IPS DF 6.9 (cell line): ENCODE data around the gene SPPL2B.
A peak's percentile ranks its signal among the peaks of the same experiment; 100 is the strongest.

ENCODE experiments used
- DNase-seq: peaks from one replicate; pipeline ENCODE4 v3.0.0-alpha.2; 2013; ENCODE audit warnings: low read depth, low spot score
- H3K27ac ChIP-seq: one replicate; pipeline ENCODE4 v1.5.1; 2013; ENCODE audit warnings: low read length, control low read depth
- H3K27me3 ChIP-seq: 2 replicates; pipeline ENCODE4 v1.6.1; 2013; ENCODE audit warnings: mild to moderate bottlenecking, low read length; ENCODE audit not compliant: control insufficient read depth, insufficient read depth
- H3K36me3 ChIP-seq: 2 replicates; pipeline ENCODE4 v1.6.1; 2013; ENCODE audit warnings: low read length; ENCODE audit not compliant: control insufficient read depth, insufficient read depth
- H3K4me1 ChIP-seq: 2 replicates; pipeline ENCODE4 v1.6.1; 2013; ENCODE audit warnings: low read length; ENCODE audit not compliant: control insufficient read depth, insufficient read depth
- H3K4me3 ChIP-seq: 2 replicates; pipeline ENCODE4 v1.5.1; 2013; ENCODE audit warnings: mild to moderate bottlenecking, low read length
- H3K9me3 ChIP-seq: 2 replicates; pipeline ENCODE4 v1.6.1; 2013; ENCODE audit warnings: low read length, inconsistent platforms; ENCODE audit not compliant: control insufficient read depth, insufficient read depth
- WGBS: extraction: QIAGEN DNeasy Blood & Tissue Kit; methylation state at CpG from one replicate; pipeline ENCODE4 v1.1.7; 2013; ENCODE audit warnings: mixed read lengths, missing lambda C conversion rate; ENCODE audit not compliant: insufficient read length, insufficient coverage; 5-methylcytosine and 5-hydroxymethylcytosine counted together

The SPPL2B gene

DNA sequence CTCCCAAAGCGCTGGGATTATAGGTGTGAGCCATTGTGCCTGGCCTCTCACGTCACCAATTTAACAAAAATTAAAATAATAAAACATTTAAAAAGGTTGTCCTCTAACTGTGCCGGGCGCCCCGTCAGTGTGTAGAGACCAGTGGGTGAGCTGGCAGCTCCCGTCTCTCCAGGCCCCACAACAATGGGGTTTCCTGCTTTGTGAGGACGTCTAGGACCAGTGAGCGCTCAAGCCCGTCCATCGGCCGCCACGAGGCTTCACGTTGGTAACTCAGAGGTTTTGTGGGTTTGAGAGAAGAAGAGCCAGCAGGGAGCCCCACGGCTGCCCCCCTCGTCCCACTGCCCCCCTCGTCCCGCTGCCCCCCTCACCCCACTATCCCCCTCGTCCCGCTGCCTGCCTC, 4.8 kb upstream of the SPPL2B start:
- no CpG with 5 or more reads among the region's 19 CpGs for WGBS
- Histone ChIP-seq H3K4me1 (peaks cover 2% of the 10 kb centered on the region; the same call in 1 of the 2 replicates), H3K27me3 (no peaks in the 10 kb centered on the region), H3K27ac (no peak overlapping the region), H3K4me3 (no peak overlapping the region), H3K36me3 (peaks cover 18% of the 10 kb centered on the region; the same call in 1 of the 2 replicates), H3K9me3 (no peaks in the 10 kb centered on the region)
- DNase-seq: no peak

DNA sequence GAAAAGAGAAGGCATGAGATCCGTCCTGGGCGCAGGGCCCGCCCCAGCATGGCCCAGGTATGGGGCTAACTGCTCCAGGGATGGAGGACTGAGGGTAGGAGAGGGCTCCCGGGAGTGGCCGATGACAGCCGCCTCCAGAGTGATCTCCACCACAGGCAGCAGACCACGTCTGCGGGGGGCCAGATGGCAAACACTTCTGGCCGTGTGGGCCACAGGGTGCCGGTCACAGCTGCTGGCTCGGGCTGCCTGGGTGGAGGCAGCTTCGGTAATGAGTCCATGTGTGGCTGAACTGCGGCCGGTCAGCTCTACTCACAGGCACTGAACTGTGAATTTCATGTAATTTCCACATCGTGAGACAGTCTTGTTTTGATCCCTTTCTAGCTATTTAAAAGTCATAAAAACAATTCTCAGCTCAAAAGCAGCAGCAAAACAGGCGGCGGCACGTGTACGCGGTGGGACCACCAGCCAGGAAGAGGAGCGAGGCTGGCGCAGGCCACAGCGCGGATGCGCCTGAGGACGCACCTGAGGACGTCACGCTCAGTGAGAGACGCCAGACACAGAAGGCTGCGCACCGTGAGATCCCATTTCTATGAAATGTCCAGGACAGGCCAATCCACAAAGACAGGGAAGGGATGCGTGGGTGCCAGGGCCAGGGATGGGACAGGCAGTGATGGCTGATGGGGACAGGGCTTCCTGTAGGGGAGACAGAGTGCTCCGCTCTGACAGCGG, 4.1 kb upstream of the SPPL2B start:
- H3K27ac ChIP-seq: no peak overlapping the region

DNA sequence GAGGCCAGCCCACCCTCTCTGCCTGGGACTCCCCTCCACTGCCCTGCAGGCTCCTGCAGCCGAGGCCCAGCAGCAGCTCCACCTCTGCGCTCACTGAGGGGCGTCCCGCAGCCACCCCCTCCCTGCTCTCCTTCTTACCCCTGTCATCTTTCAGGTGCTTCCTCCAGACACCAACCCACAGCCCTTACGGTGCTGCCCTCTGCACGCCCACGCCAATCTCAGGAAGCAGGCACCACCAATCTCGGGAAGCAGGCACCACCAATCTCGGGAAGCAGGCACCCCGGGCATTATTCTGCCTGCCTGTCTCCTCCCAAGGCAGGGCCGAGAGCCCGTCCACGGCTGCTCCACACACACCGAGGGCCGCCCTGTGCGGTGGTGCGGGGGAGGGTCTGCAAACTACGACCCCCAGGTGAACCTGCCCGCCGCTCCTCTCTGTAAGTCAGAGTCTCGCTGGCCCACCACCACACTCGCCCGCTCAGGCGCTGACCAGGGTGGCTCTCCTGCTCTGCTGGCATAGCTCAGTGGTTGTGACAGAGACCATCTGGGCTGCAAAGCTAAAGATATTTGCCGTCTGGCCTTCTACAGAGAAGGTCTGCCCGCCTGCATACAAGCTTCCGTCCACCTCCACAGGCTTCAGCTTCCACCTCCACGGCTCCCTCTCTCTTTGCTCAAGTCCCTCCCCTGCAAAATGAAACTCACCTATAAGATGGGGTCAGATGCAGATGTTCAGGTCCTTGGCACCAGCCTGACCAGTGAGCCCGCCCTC, 3.0 kb upstream of the SPPL2B start:
- no peaks in the 10 kb centered on the region for H3K9me3 ChIP-seq
- H3K4me1 ChIP-seq: peaks cover 2% of the 10 kb centered on the region; the same call in 1 of the 2 replicates
- H3K4me3 ChIP-seq: no peak overlapping the region
- DNase-seq: no peak
- peaks cover 18% of the 10 kb centered on the region; the same call in 1 of the 2 replicates for H3K36me3 ChIP-seq
- H3K27me3 ChIP-seq: no peaks in the 10 kb centered on the region
- WGBS: no CpG with 5 or more reads among the region's 29 CpGs
- H3K27ac ChIP-seq: no peak overlapping the region

More for the DNA sequence above, 4.1 kb upstream of the SPPL2B start:
- no CpG with 5 or more reads among the region's 34 CpGs for WGBS
- peaks cover 2% of the 10 kb centered on the region; the same call in 1 of the 2 replicates for H3K4me1 ChIP-seq
- H3K36me3 ChIP-seq: peaks cover 18% of the 10 kb centered on the region; the same call in 1 of the 2 replicates
- H3K4me3 ChIP-seq: no peak overlapping the region
- H3K9me3 ChIP-seq: no peaks in the 10 kb centered on the region
- H3K27me3 ChIP-seq: no peaks in the 10 kb centered on the region
- no peak for DNase-seq

DNA sequence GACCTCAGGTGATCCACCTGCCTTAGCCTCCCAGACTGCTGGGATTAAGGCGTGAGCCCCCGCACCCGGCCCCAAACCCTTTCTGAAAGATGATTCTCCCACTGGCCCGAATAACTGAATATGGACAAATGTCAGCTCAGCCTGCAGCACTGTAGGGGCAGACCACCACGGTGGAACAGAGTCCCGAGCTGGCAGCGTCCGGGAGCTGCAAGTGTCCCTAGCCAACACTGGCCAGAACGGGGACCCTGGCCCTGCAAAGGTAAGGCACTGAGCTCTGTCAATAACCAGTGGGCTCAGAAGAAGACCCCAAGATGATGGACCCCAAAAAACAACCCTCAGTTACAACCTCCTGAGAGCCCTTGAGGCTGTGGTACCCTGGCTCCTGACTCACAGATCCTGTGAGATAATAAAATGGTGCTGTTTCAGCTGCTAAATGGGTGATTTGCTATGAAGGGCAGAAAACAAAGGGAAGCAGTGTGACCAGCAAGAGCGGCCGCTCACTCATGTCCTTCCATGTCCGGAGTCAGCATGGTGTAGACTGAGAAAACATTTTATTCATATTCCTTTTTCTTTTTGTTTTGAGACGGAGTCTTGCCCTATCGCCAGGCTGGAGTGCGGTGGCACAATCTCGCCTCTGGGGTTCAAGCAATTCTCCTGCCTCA, 1.7 kb upstream of the SPPL2B start:
- WGBS: no CpG with 5 or more reads among the region's 16 CpGs
- Histone ChIP-seq H3K27ac (no peak overlapping the region), H3K4me3 (no peak overlapping the region), H3K36me3 (peaks cover 18% of the 10 kb centered on the region; the same call in 1 of the 2 replicates), H3K9me3 (no peaks in the 10 kb centered on the region), H3K4me1 (peaks cover 5% of the 10 kb centered on the region), H3K27me3 (no peaks in the 10 kb centered on the region)
- DNase-seq: no peak

DNA sequence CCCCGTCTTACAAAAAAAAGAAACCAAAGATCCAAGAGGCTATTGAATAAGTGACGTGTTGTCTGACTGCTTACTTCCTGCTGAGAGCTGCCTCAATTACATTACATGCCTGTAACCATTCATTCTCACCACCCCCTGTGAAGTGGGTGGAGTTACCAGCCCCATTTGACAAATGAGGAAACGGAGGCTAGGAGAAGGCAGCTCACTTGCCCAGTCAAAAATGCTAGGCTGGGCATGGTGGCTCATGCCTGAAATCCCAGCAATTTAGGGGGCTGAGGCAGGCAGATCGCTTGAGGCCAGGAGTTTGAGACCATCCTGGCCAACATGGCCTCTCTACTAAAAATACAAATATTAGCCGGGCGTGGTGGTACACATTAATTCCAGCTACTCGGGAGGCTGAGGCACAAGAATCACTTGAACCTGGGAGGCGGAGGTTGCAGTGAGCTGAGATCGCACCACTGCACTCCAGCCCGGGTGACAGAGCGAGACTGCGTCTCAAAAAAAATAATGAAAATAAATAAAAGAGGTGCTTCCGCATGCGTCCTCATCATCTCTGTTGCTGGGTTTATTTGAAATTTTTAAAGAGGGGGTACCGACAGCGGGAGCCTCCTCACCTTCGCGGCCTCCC, 597 bp upstream of the SPPL2B start:
- no CpG with 5 or more reads among the region's 18 CpGs for WGBS
- Histone ChIP-seq H3K27ac (no peak overlapping the region), H3K36me3 (peaks cover 18% of the 10 kb centered on the region; the same call in 1 of the 2 replicates), H3K27me3 (no peaks in the 10 kb centered on the region), H3K9me3 (no peaks in the 10 kb centered on the region), H3K4me3 (peak overlapping the region; percentile 80), H3K4me1 (peaks cover 7% of the 10 kb centered on the region)
- DNase-seq: no peak

DNA sequence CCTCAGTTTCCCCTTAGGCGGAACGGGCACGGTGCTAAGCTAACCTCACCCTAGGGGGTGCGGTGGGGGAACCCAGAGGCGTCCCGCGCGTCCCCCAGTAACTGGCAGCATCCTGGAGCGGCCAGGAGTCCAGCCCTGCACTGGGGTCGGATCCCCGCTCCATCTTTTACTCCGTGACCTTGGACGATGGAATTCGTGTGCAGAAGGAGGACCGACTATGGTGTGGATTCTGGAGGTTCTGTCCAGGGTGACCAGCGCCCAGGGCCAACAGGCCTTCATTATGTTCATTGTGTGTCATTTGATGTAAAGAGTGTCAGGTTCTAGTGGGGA, 630 bp downstream of the SPPL2B start:
- H3K36me3 ChIP-seq: peaks cover 15% of the 10 kb centered on the region; the same call in 1 of the 2 replicates
- peaks cover 7% of the 10 kb centered on the region for H3K4me1 ChIP-seq
- no peak overlapping the region for H3K27ac ChIP-seq
- no peak for DNase-seq
- H3K4me3 ChIP-seq: peak overlapping the region; percentile 80; the same call in 1 of the 2 replicates
- H3K9me3 ChIP-seq: no peaks in the 10 kb centered on the region
- WGBS: no CpG with 5 or more reads among the region's 16 CpGs
- no peaks in the 10 kb centered on the region for H3K27me3 ChIP-seq

DNA sequence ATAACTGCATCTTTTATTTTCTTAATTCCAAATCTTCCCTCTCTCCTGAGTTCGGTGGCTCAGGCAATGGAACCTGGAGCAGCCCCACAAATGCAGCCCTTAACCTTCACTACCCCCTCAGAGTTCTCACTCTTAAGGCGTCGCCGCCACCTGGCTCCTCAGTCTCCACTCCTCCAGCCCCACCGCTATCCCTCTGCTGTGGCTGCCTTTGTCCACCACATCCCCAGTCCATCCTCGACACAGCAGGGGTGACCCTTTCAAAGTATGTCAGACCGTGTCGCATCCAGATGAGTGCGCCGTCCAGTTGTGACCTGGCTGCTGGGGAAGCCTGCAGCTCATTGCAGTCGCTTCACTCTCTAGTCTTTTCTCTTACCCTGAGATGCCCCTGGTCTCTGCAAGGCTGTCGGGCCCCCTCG, 1.0 kb downstream of the SPPL2B start:
- H3K27ac ChIP-seq: no peak overlapping the region

DNA sequence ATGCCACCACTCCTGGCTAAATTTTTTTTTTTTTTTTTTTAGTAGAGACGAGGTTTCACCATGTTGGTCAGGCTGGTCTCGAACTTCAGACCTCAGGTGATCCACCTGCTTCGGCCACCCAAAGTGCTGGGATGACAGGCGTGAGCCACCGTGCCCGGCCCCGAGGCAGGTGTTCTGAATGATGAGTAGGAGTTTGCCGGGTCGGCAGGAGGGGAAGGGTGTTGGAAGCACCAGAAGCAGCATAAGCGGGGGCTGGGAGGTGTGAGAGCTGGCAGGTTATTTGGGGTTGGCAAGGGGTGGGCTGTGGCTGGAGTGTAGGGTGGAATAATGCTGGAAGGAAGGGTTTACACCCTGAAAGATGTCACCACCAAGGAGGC, 1.8 kb downstream of the SPPL2B start:
- Histone ChIP-seq H3K4me3 (no peak overlapping the region), H3K27ac (no peak overlapping the region)

More for the DNA sequence above, 1.0 kb downstream of the SPPL2B start:
- H3K9me3 ChIP-seq: no peaks in the 10 kb centered on the region
- H3K4me3 ChIP-seq: no peak overlapping the region; the same call in 1 of the 2 replicates
- no CpG with 5 or more reads among the region's 13 CpGs for WGBS
- H3K36me3 ChIP-seq: peaks cover 12% of the 10 kb centered on the region; the same call in 1 of the 2 replicates
- peaks cover 7% of the 10 kb centered on the region for H3K4me1 ChIP-seq
- no peaks in the 10 kb centered on the region for H3K27me3 ChIP-seq
- DNase-seq: no peak

DNA sequence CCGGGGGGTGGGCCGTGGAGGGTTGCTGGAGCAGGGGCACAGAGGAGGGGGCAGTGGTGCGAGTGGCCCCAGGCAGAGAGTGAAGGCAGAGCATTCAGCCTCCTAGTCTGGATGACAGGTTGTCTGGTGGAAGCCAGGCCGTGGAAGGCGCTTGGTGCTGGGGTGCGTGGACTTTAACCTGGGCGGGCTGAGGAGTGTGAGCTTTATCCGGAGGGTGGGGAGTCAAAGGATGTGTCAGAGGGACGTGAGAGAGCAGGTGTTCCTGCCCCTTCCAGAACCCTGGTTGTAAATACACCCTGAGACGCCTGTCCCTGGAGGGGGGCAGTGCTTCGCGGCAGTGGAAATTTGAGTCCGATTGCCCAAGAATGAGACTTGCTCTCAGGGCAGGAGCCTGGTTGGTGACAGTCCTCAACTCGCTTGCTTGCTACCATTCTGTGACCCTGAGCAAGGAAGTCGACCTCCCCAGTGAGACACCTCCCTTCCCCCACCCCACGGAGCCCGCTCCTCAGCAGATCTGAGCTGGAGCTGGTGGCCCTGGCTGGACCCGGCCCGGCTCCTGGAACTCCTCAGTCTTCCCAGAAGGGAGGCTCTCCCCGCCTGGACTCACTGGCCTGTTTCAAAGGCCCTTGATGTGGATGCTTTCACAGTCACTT, 2.3 kb downstream of the SPPL2B start:
- Histone ChIP-seq H3K4me1 (peaks cover 7% of the 10 kb centered on the region), H3K9me3 (no peaks in the 10 kb centered on the region), H3K4me3 (no peak overlapping the region), H3K27me3 (no peaks in the 10 kb centered on the region), H3K27ac (no peak overlapping the region), H3K36me3 (0 out of 2 replicates have a peak, but pooled peaks cover 2% of the 10 kb centered on the region)
- WGBS: no CpG with 5 or more reads among the region's 20 CpGs
- no peak for DNase-seq

More for the DNA sequence above, 1.8 kb downstream of the SPPL2B start:
- peaks cover 6% of the 10 kb centered on the region; the same call in 1 of the 2 replicates for H3K36me3 ChIP-seq
- whole genome bisulfite sequencing: no CpG with 5 or more reads among the region's 10 CpGs
- H3K4me1 ChIP-seq: peaks cover 7% of the 10 kb centered on the region
- H3K27me3 ChIP-seq: no peaks in the 10 kb centered on the region
- no peaks in the 10 kb centered on the region for H3K9me3 ChIP-seq
- DNase-seq: no peak
